ENCODE data around the gene NKD2.

The NKD2 gene

GRCh38 chr5:1045960-1046560, 37.5 kb downstream of the NKD2 start:
- no peak for TF ChIP-seq POLR2AphosphoS5 (IDR thresholded peaks at IDR 0.05; ENCODE audit: low read depth, low read length)
- TF ChIP-seq REST (IDR thresholded peaks at IDR 0.05; ENCODE audit: insufficient read depth in 1 of 2, low read depth in 2 of 2, low read length in 2 of 2) = no peak
- TF ChIP-seq TAF1 (IDR thresholded peaks at IDR 0.05; ENCODE audit: borderline replicate concordance, insufficient read depth, low read length) = no peak
- TF ChIP-seq FOXP2 (optimal IDR thresholded peaks at IDR 0.05; ENCODE audit: borderline replicate concordance, extremely low read depth, extremely low read length, insufficient read depth) = no peak
- no peak for TF ChIP-seq SIN3A (IDR thresholded peaks at IDR 0.05; ENCODE audit: borderline replicate concordance, insufficient read depth, low read length)

GRCh38 chr5:1047332-1047965, 38.8 kb downstream of the NKD2 start:
- TF ChIP-seq TAF1 (IDR thresholded peaks at IDR 0.05; ENCODE audit: borderline replicate concordance, insufficient read depth, low read length) (no peak), REST (IDR thresholded peaks at IDR 0.05; ENCODE audit: insufficient read depth in 1 of 2, low read depth in 2 of 2, low read length in 2 of 2) (no peak), FOXP2 (optimal IDR thresholded peaks at IDR 0.05; ENCODE audit: borderline replicate concordance, extremely low read depth, extremely low read length, insufficient read depth) (no peak), SIN3A (IDR thresholded peaks at IDR 0.05; ENCODE audit: borderline replicate concordance, insufficient read depth, low read length) (no peak), POLR2AphosphoS5 (IDR thresholded peaks at IDR 0.05; ENCODE audit: low read depth, low read length) (no peak)

- no peak for TF ChIP-seq TAF1 (IDR thresholded peaks at IDR 0.05; ENCODE audit: borderline replicate concordance, insufficient read depth, low read length)
- no peak for TF ChIP-seq SIN3A (IDR thresholded peaks at IDR 0.05; ENCODE audit: borderline replicate concordance, insufficient read depth, low read length)
- TF ChIP-seq POLR2AphosphoS5 (IDR thresholded peaks at IDR 0.05; ENCODE audit: low read depth, low read length) = no peak
- TF ChIP-seq FOXP2 (optimal IDR thresholded peaks at IDR 0.05; ENCODE audit: borderline replicate concordance, extremely low read depth, extremely low read length, insufficient read depth) = no peak
- no peak for TF ChIP-seq REST (IDR thresholded peaks at IDR 0.05; ENCODE audit: insufficient read depth in 1 of 2, low read depth in 2 of 2, low read length in 2 of 2)
Observed at GRCh38 chr5:1048162-1048721, 39.6 kb downstream of the NKD2 start.

- TF ChIP-seq SIN3A (IDR thresholded peaks at IDR 0.05; ENCODE audit: borderline replicate concordance, insufficient read depth, low read length) (no peak), REST (IDR thresholded peaks at IDR 0.05; ENCODE audit: insufficient read depth in 1 of 2, low read depth in 2 of 2, low read length in 2 of 2) (no peak), TAF1 (IDR thresholded peaks at IDR 0.05; ENCODE audit: borderline replicate concordance, insufficient read depth, low read length) (no peak), FOXP2 (optimal IDR thresholded peaks at IDR 0.05; ENCODE audit: borderline replicate concordance, extremely low read depth, extremely low read length, insufficient read depth) (no peak), POLR2AphosphoS5 (IDR thresholded peaks at IDR 0.05; ENCODE audit: low read depth, low read length) (no peak)
Observed at GRCh38 chr5:1048861-1049838, 40.5 kb downstream of the NKD2 start.

Data from PFSK-1 (cell line).